DLD1 (cell line): ENCODE results near the gene LRRC37A2.
"Not testable (repeated sequence)": the region's sequence is repeated elsewhere in the genome, so short reads cannot be mapped to it uniquely, and the experiment has no call there.

Experiments used
- in situ Hi-C: cut with HindIII; loops from 2 replicates; pipeline ENCODE4 v1.10.0; 2017; ENCODE audit warnings: low sequenced_read_pairs

LRRC37A2 gene

DNA sequence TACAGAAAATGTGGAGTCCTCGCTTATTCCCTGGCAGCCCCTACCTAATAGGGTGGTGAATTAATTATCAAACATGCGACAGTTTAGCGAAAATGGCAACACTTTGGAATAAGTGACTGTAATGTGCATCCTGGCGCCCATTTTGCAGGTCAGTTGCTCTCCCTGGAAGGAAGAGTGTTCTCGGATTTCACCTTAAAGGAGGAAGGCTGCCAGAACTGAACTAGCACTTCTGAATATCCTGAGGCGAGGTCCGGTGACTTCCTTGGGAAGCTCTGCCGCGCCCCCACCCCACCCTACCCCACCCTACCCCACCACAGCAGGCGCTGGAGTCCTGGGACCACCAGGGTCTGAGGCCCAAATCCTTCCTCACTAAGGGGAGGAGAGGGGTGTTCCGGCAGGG is at the start of gene LRRC37A2:
TSS of gene LRRC37A2 (plus strand) at position 301 of the 400 bp plus-strand sequence. CDS start 245 bp downstream, outside the sequence.
- in situ Hi-C loops: not testable (repeated sequence)

GRCh38 chr17:46467618-46468017 is 44.6 kb upstream of the LRRC37A2 start:
- in situ Hi-C loops: not testable (repeated sequence)

DNA sequence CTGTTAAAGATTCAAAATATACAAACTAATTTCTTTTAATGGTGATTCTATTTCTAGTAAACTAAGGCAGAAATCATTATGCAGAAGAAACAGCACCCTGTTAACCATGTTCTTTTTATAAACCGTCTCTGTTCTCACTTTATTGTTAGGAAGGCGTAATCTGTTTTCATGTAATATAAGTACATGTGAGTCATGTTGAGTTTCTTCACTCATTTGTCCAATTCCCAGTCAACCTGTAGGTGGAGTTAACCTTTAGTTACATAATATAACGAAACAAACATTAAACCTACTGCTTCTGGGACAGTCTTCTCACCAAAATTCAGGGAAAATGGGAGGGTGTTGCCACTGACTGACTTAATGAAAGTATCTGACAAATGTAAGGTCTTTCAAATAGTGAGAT is 37.8 kb upstream of the LRRC37A2 start:
- in situ Hi-C loops: not testable (repeated sequence)

DNA sequence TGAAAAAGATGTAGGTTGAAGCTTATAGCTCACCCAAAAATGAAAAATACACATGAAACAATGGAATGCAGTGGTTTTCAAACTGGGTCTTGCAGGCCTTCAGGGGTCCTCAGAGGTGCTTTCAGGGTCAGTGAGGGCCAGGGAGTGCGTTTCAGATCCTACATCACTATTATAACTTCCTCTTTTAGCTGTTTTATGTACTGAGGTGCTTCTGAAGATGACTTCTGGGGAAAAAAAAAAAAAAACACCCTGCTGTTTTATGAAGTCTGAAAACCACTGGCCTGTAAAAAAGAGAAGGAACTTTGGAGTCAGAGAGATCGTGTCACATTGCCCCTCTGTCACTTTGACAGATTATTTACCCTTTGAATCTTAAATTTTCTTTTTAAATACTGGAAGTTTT is 36.7 kb upstream of the LRRC37A2 start:
- in situ Hi-C loops: not testable (repeated sequence)

DNA sequence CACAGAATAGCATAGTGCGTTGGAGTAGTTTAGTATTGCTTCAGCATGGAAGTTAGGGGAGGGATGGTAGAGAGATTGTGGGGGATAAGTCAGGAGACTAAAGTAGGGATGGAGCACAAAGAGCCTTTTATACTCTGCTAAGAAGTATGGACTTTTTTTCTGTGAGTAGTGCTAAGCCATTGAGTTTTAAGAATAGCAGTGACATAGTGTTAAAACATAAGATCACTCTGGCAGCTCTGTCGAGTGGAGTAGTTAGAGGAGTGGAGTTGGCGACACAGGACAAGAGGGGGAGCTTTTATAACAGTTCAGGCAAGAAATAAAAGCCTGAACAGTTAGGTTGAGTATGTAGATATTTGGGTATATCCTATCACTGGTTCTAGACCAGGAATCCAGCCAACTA is 33.4 kb upstream of the LRRC37A2 start:
- in situ Hi-C loops: not testable (repeated sequence)

GRCh38 chr17:46481310-46481709 is 31.0 kb upstream of the LRRC37A2 start:
- in situ Hi-C loops: not testable (repeated sequence)

DNA sequence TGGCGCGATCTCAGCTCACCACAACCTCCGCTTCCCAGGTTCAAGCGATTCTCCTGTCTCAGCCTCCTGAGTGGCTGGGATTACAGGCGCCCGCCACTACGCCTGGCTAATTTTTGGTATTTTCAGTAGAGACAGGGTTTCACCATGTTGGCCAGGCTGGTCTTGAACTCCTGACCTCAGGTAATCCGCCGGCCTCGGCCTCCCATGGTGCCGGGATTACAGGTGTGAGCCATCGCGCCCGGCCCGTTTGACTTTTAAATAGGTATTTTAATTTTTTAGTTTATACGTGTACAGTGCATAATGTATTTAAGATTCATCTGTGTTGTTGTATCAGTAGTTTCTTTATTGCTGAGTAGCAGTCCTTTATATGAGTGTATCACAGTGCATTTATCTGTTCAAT is 20.2 kb upstream of the LRRC37A2 start:
- in situ Hi-C loops: not testable (repeated sequence)

- in situ Hi-C loops: not testable (repeated sequence)
Observed at GRCh38 chr17:46499437-46500139, 12.7 kb upstream of the LRRC37A2 start.

- in situ Hi-C loops: not testable (repeated sequence)
Observed at GRCh38 chr17:46505896-46506295, 6.4 kb upstream of the LRRC37A2 start.

DNA sequence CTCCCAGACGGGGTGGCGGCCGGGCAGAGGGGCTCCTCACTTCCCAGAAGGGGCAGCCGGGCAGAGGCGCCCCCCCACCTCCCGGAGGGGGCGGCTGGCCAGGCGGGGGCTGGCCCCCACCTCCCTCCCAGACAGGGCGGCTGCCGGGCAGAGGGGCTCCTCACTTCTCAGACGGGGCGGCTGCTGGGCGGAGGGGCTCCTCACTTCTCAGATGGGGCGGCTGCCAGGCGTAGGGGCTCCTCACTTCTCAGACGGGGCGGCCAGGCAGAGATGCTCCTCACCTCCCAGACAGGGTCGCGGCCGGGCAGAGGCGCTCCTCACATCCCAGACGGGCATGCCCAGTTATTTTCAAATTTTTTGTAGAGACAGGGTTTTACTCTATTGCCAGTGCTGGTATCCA is 22.4 kb downstream of the LRRC37A2 start:
- in situ Hi-C loops: not testable (repeated sequence)

- in situ Hi-C loops: not testable (repeated sequence)
Observed at GRCh38 chr17:46548607-46549006, 36.3 kb downstream of the LRRC37A2 start.

GRCh38 chr17:46559155-46559554 is 46.9 kb downstream of the LRRC37A2 start:
- in situ Hi-C loops: not testable (repeated sequence)

- in situ Hi-C loops: not testable (repeated sequence)
Observed at GRCh38 chr17:46560048-46560447, 47.8 kb downstream of the LRRC37A2 start.

- in situ Hi-C loops: not testable (repeated sequence)
Observed at GRCh38 chr17:46566284-46566683, 54.0 kb downstream of the LRRC37A2 start.

DNA sequence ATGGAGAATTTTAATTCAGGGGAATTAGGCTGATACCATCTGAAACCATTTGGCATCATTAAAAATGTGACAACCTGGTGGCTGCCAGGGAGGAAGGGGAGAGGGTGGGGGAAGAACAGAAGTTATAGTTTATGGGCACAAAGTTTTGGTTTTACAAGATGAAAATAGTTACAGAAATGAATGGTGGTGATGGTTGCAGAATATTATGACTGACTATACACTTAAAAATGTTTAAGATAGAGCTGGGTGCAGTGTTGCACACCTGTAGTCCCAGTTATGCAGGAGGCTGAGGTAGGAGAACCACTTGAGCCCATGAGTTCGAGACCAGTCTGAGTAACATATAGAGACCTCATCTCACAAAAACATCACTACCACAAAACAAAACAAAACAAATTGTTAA is 54.7 kb downstream of the LRRC37A2 start:
- in situ Hi-C loops: not testable (repeated sequence)

DNA sequence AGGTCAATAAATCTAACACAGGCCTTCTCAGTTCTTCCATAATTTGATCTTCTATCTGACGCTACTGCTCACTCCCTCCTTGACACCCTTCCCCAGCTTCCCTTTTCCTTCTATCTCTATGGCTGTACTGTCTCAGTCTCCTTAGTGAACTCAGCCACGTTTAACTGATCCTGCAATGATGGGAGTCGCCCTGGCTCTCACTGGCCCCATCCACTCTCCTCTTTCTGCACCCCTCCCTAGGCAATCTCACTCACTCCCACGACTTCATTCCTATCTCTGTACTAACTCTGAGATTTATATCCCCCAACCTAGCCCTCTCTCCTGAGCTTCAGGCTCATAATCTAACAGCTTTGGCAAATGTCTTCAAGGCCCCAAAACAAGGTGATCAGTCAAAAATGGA is 59.5 kb downstream of the LRRC37A2 start:
- in situ Hi-C loops: not testable (repeated sequence)

GRCh38 chr17:46579083-46580075 is 67.1 kb downstream of the LRRC37A2 start, which contains the start of gene ARL17A:
TSS of gene ARL17A (minus strand) at chr17:46579691. CDS start at chr17:46576322, 3,369 bp downstream.
- in situ Hi-C loops: not testable (repeated sequence)

- in situ Hi-C loops: not testable (repeated sequence)
Observed at GRCh38 chr17:46580082-46580481, 67.8 kb downstream of the LRRC37A2 start.

DNA sequence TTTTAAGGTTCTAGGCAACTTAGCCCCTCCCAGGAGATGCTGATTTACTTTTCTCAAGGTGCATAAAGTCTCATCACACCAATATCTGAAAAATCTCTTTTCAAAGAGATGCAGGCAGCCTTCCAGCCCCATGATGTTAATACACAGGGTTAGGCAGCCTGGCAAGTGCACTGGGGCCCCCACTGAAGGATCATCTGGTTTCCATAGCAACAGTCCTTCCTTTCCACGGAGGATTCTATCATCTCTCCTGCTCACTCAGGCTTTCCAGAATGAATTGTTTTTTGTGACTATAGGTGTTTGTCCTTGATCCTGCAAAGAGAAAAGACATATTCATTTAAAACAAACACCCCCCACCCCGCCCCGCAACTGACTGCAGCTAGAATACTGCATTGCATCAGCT is 73.2 kb downstream of the LRRC37A2 start:
- in situ Hi-C loops: not testable (repeated sequence)

- in situ Hi-C loops: not testable (repeated sequence)
Observed at GRCh38 chr17:46590157-46591146, 78.2 kb downstream of the LRRC37A2 start, which contains the start of gene NSF. TSS of gene NSF (plus strand) at chr17:46590669. CDS start at chr17:46590776, 107 bp downstream.
